PFSK-1 (cell line): Measurements from ENCODE around the gene KIAA0825.

ENCODE experiments used
- FOXP2 ChIP-seq: optimal IDR thresholded peaks from 2 replicates; pipeline ENCODE3; 2011; ENCODE audit warnings: borderline replicate concordance, control low read depth, inconsistent platforms; ENCODE audit not compliant: insufficient read depth; ENCODE audit errors: extremely low read length, extremely low read depth
- POLR2AphosphoS5 ChIP-seq: IDR thresholded peaks from 2 replicates; pipeline ENCODE4 v1.6.1; 2012; ENCODE audit warnings: low read depth, mild to moderate bottlenecking, control low read depth, low read length, moderate library complexity
- SIN3A ChIP-seq: IDR thresholded peaks from 2 replicates; pipeline ENCODE4 v1.6.1; 2012; ENCODE audit warnings: mild to moderate bottlenecking, low read length, moderate library complexity, borderline replicate concordance; ENCODE audit not compliant: insufficient read depth
- TAF1 ChIP-seq: IDR thresholded peaks from 2 replicates; pipeline ENCODE4 v1.6.1; 2012; ENCODE audit warnings: low read length, control low read depth, borderline replicate concordance; ENCODE audit not compliant: insufficient read depth
- TF ChIP-seq, protein P1 (sequence below), 2 experiments: IDR thresholded peaks; 2 replicates each; pipeline versions ENCODE4 v1.6.1 to v1.8.0; 2011 to 2012; ENCODE audit warnings: low read depth in 2 of 2, low read length in 2 of 2, control low read depth in 1 of 2, inconsistent platforms in 1 of 2, mild to moderate bottlenecking in 1 of 2, moderate library complexity in 1 of 2; ENCODE audit not compliant: insufficient read depth in 1 of 2

KIAA0825 gene

DNA sequence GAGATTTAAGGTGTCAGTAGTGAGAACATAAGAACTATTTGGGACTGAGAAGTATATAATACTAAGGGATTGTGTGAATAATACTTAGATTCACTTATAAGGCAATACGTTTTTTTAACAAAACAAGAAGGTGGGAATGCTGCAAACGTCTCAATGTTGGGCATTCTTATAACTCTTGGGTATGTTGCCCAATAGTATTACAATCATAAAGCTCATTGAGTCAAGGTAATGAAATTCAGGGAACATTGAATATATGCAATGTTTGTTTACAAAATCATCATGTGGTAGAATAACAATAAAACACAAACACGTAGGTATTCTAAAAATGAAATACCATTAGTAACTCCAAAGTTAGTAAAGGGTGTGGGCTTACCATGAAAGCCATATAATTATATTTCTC, 400.7 kb downstream of the KIAA0825 start:
- no peak for TF ChIP-seq SIN3A
- TF ChIP-seq, protein P1, sequence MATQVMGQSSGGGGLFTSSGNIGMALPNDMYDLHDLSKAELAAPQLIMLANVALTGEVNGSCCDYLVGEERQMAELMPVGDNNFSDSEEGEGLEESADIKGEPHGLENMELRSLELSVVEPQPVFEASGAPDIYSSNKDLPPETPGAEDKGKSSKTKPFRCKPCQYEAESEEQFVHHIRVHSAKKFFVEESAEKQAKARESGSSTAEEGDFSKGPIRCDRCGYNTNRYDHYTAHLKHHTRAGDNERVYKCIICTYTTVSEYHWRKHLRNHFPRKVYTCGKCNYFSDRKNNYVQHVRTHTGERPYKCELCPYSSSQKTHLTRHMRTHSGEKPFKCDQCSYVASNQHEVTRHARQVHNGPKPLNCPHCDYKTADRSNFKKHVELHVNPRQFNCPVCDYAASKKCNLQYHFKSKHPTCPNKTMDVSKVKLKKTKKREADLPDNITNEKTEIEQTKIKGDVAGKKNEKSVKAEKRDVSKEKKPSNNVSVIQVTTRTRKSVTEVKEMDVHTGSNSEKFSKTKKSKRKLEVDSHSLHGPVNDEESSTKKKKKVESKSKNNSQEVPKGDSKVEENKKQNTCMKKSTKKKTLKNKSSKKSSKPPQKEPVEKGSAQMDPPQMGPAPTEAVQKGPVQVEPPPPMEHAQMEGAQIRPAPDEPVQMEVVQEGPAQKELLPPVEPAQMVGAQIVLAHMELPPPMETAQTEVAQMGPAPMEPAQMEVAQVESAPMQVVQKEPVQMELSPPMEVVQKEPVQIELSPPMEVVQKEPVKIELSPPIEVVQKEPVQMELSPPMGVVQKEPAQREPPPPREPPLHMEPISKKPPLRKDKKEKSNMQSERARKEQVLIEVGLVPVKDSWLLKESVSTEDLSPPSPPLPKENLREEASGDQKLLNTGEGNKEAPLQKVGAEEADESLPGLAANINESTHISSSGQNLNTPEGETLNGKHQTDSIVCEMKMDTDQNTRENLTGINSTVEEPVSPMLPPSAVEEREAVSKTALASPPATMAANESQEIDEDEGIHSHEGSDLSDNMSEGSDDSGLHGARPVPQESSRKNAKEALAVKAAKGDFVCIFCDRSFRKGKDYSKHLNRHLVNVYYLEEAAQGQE (IDR thresholded peaks at IDR 0.05; ENCODE audit: insufficient read depth in 1 of 2, low read depth in 2 of 2, low read length in 2 of 2), result no peak
- no peak for TF ChIP-seq POLR2AphosphoS5
- no peak for TF ChIP-seq TAF1

DNA sequence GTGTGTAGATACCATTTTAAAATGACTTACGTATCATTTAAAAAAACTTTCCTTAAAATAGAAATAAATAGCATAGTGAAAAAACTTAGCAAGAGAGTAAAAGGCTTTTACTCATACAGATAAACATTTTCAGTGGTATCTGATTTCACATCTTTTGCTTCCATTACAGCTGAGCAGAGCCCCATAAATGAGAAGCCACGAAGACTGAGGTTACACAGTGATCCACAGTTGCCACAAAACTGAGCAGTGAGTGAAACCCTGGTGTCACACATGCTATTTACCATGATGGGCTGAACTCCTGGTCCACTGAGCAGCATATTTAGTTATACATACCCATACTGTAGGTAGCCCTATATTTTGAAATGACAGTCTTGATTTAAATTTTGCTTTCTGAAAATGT, 401.2 kb downstream of the KIAA0825 start:
- TF ChIP-seq POLR2AphosphoS5 (no peak), FOXP2 (no peak), TAF1 (no peak), SIN3A (no peak)
- TF ChIP-seq, protein P1 (IDR thresholded peaks at IDR 0.05; ENCODE audit: insufficient read depth in 1 of 2, low read depth in 2 of 2, low read length in 2 of 2), result no peak

DNA sequence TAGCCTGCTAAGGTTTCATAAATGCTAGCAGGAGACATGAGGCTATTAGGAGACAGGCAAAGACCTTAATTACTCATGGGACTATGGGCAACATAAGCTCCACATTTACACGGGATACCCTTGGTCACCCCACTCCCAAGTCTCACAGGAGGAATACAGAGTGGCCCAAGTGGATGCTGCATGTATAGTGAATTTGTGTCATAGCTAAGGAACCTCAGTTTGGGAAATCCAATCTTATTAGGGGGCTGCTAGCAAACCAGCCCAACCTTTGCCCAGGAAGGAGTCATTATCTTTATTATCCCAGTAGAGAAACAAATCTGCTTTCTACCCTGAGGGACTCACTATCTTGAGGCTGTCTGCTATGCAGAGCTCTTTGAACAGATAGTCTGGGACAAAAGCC, 405.9 kb downstream of the KIAA0825 start:
- TF ChIP-seq SIN3A, result no peak
- TF ChIP-seq, protein P1 (IDR thresholded peaks at IDR 0.05; ENCODE audit: insufficient read depth in 1 of 2, low read depth in 2 of 2, low read length in 2 of 2), result no peak
- TF ChIP-seq POLR2AphosphoS5, result no peak
- no peak for TF ChIP-seq TAF1
- TF ChIP-seq FOXP2, result no peak

- TF ChIP-seq, protein P1 (IDR thresholded peaks at IDR 0.05; ENCODE audit: insufficient read depth in 1 of 2, low read depth in 2 of 2, low read length in 2 of 2), result no peak
- TF ChIP-seq POLR2AphosphoS5 (no peak), FOXP2 (no peak), TAF1 (no peak), SIN3A (no peak)
These were observed 408.5 kb downstream of the KIAA0825 start for GRCh38 chr5:94209774-94210355.

DNA sequence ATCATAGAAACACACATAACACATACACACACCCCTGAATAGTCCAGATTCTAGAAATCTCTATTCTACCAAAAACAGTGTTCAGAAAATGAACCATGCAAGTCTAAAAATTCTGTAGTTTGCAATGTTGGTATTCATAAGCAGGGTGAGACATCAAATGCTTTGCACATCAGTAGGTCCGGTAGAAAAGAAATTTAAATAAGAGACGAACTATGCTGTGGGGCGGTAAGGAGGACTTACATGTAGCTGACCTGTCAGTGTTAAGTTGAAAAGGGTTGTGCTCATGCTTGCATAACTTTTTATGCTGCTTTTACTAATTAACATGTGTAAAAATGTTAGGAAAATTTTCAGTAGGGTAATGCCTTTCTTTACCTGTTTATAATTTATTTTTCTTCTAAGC, 409.1 kb downstream of the KIAA0825 start:
- TF ChIP-seq FOXP2 (no peak), SIN3A (no peak), POLR2AphosphoS5 (no peak), TAF1 (no peak)
- TF ChIP-seq, protein P1 (IDR thresholded peaks at IDR 0.05; ENCODE audit: insufficient read depth in 1 of 2, low read depth in 2 of 2, low read length in 2 of 2), result no peak
